NCI-H1694 (cell line): ENCODE results near the gene NYNRIN.

Experiments used
- DNase-seq: peaks from one replicate; lab custom pipeline; 2025; lab: John Stamatoyannopoulos, UW

Gene NYNRIN

GRCh38 chr14:24456980-24457379, 58.2 kb downstream of the NYNRIN start:
- DNase-seq = no peak

GRCh38 chr14:24458736-24459135, 59.9 kb downstream of the NYNRIN start:
- no peak for DNase-seq

GRCh38 chr14:24459331-24459730, 60.5 kb downstream of the NYNRIN start:
- DNase-seq = no peak

GRCh38 chr14:24461336-24461735, 62.5 kb downstream of the NYNRIN start:
- DNase-seq = no peak

- DNase-seq = no peak
These were observed 64.4 kb downstream of the NYNRIN start for GRCh38 chr14:24463017-24463883.

GRCh38 chr14:24463884-24464785, 65.3 kb downstream of the NYNRIN start:
- no peak for DNase-seq

GRCh38 chr14:24465368-24465767, 66.6 kb downstream of the NYNRIN start:
- no peak for DNase-seq

GRCh38 chr14:24465805-24466204, 67.0 kb downstream of the NYNRIN start:
- no peak for DNase-seq
